Measurements from ENCODE around the gene GPR137C. TPM values are rescaled to one million over a fixed set of nuclear protein-coding genes. Genes with fewer than 3 reads are reported as not detected.

GPR137C gene
- total and polyA plus RNA-seq, 2 of the 13 experiments (the other 11 are each of a cell fraction or from before 2014, with no cell fraction given), result 0.34 to 0.51 TPM

- intact Hi-C loops (cut with micrococcal nuclease; ENCODE audit: unreplicated experiment), result no loop called here
- DNase-seq (ENCODE audit: low spot score) (no peak), FAIRE-seq (no peak), ATAC-seq (no peak; the same call in 2 of the 3 replicates)
- no peak overlapping the region for H3K27ac ChIP-seq (ENCODE audit: extremely low read length, insufficient read depth, low read length)
- H3K79me2 ChIP-seq (ENCODE audit: insufficient read depth, low read length), result no peaks in the 10 kb centered on the region
- BruUV-seq (replicated peaks), result no TSS peak
- ChIA-PET POLR2A (no interaction called here), CTCF (ENCODE audit: low intra/inter-chr PET ratio, low total read pairs) (no interaction called here)
- H3K9ac ChIP-seq (ENCODE audit: insufficient read depth, low read depth, low read length), result no peak overlapping the region
- in situ Hi-C loops (cut with HindIII; ENCODE audit: extremely low pct_ligation_motif_present, low pct_unique_long_range_greater_than_20kb), result no loop called here
- no peaks in the 10 kb centered on the region for H3K27me3 ChIP-seq (ENCODE audit: control insufficient read depth in 1 of 2, insufficient read depth in 2 of 2, low read length in 2 of 2)
- H3K36me3 ChIP-seq (replicated peaks in 1 of 2; ENCODE audit: control insufficient read depth in 1 of 2, insufficient read depth in 2 of 2, low read length in 2 of 2), result peaks cover 1 to 6% of the 10 kb centered on the region in 2 experiments; a peak in 2 of 5 replicates
- no peak overlapping the region for H3K4me2 ChIP-seq (ENCODE audit: low read depth, low read length)
- H3K4me3 ChIP-seq (replicated peaks in 1 of 3; ENCODE audit: insufficient read depth in 1 of 3, low read depth in 2 of 3, low read length in 3 of 3), result no peak overlapping the region
- 97% methylated on average over 4 of the region's 4 CpGs for WGBS (ENCODE audit: low lambda C conversion rate)
- H2AFZ ChIP-seq (ENCODE audit: low read length), result no peak overlapping the region
- no peaks in the 10 kb centered on the region for H4K20me1 ChIP-seq (ENCODE audit: insufficient read depth, low read length)
- H3K4me1 ChIP-seq (ENCODE audit: insufficient read depth, low read length), result no peaks in the 10 kb centered on the region
- H3K9me3 ChIP-seq (ENCODE audit: low read length), result no peaks in the 10 kb centered on the region
- TF ChIP-seq ZNF326 (CRISPR knock-in tag; IDR thresholded peaks at IDR 0.05; ENCODE audit: borderline replicate concordance) (no peak), ZNF451 (CRISPR knock-in tag; IDR thresholded peaks at IDR 0.05) (no peak), AGO1 (IDR thresholded peaks at IDR 0.05; ENCODE audit: low read depth, low read length, poor library complexity, severe bottlenecking) (no peak), FOXK1 (CRISPR knock-in tag; IDR thresholded peaks at IDR 0.05; ENCODE audit: borderline replicate concordance, low read depth) (no peak)
These were observed 87.5 kb downstream of the GPR137C start for GRCh38 chr14:52640137-52640536.

- Histone ChIP-seq H3K4me1 (ENCODE audit: insufficient read depth, low read length) (no peaks in the 10 kb centered on the region), H3K79me2 (ENCODE audit: insufficient read depth, low read length) (no peaks in the 10 kb centered on the region), H3K9ac (ENCODE audit: insufficient read depth, low read depth, low read length) (no peak overlapping the region), H3K36me3 (replicated peaks in 1 of 2; ENCODE audit: control insufficient read depth in 1 of 2, insufficient read depth in 2 of 2, low read length in 2 of 2) (peaks cover 2 to 22% of the 10 kb centered on the region in 2 experiments; a peak in 3 of 5 replicates), H3K27me3 (ENCODE audit: control insufficient read depth in 1 of 2, insufficient read depth in 2 of 2, low read length in 2 of 2) (no peaks in the 10 kb centered on the region), H4K20me1 (ENCODE audit: insufficient read depth, low read length) (no peaks in the 10 kb centered on the region), H3K9me3 (ENCODE audit: low read length) (no peaks in the 10 kb centered on the region), H2AFZ (ENCODE audit: low read length) (no peak overlapping the region), H3K4me2 (ENCODE audit: low read depth, low read length) (no peak overlapping the region), H3K4me3 (replicated peaks in 1 of 3; ENCODE audit: insufficient read depth in 1 of 3, low read depth in 2 of 3, low read length in 3 of 3) (no peak overlapping the region), H3K27ac (ENCODE audit: extremely low read length, insufficient read depth, low read length) (no peak overlapping the region)
- ChIA-PET CTCF (ENCODE audit: low intra/inter-chr PET ratio, low total read pairs) (no interaction called here), POLR2A (no interaction called here)
- WGBS (ENCODE audit: low lambda C conversion rate), result 95% methylated on average over 1 of the region's 1 CpG
- FAIRE-seq (no peak), ATAC-seq (no peak), DNase-seq (ENCODE audit: low spot score) (no peak)
- no TSS peak for BruUV-seq (replicated peaks)
- intact Hi-C loops (cut with micrococcal nuclease; ENCODE audit: unreplicated experiment), result no loop called here
- in situ Hi-C loops (cut with HindIII; ENCODE audit: extremely low pct_ligation_motif_present, low pct_unique_long_range_greater_than_20kb), result no loop called here
- TF ChIP-seq PLSCR1 (CRISPR knock-in tag; IDR thresholded peaks at IDR 0.05; ENCODE audit: borderline replicate concordance) (no peak), ZNF782 (CRISPR knock-in tag; IDR thresholded peaks at IDR 0.05; ENCODE audit: borderline replicate concordance) (no peak), ZNF639 (CRISPR knock-in tag; conservative IDR thresholded peaks at IDR 0.05) (no peak), ZBTB7B (CRISPR knock-in tag; IDR thresholded peaks at IDR 0.05) (no peak), FOXJ3 (CRISPR knock-in tag; IDR thresholded peaks at IDR 0.05; ENCODE audit: borderline replicate concordance) (no peak), ZNF570 (CRISPR knock-in tag; IDR thresholded peaks at IDR 0.05; ENCODE audit: borderline replicate concordance) (no peak)
These were observed 89.1 kb downstream of the GPR137C start for GRCh38 chr14:52641745-52642144.

Measured in HepG2 (cell line).